Stimulated activated CD4-positive, alpha-beta T cell treated with anti-CD3 and anti-CD28 coated beads, Interleukin-1b, Interleukin-23, amount 100 ng/mL, for 24 hours (primary cell): Measurements from ENCODE around the gene LRRN3.

ENCODE experiments used
- DNase-seq, 4 experiments: peaks; one replicate each; pipeline ENCODE4 v3.0.0-alpha.2; 2020; ENCODE audit warnings: low read depth in 4 of 4, low spot score in 1 of 4

The LRRN3 gene

DNA sequence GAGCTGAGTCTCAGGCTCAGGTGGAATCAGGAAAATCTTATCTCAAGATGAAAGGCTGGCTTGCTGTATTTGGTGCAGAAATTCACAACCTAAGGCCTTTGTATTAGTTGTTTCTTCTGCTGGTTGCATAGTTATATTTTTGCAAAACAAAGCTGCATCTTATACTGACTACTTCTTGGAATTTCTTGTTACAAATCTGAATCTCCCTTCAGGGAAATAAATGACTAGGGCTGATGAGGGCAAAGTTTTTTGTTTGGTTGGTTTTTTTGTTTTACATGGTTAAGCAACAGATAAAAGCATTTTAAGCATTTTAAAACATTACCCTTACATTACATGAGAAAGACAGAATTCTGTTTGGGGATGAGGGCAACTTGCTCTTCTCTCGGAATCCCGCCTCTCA lies 13.9 kb upstream of the LRRN3 start:
- DNase-seq: no peak

DNA sequence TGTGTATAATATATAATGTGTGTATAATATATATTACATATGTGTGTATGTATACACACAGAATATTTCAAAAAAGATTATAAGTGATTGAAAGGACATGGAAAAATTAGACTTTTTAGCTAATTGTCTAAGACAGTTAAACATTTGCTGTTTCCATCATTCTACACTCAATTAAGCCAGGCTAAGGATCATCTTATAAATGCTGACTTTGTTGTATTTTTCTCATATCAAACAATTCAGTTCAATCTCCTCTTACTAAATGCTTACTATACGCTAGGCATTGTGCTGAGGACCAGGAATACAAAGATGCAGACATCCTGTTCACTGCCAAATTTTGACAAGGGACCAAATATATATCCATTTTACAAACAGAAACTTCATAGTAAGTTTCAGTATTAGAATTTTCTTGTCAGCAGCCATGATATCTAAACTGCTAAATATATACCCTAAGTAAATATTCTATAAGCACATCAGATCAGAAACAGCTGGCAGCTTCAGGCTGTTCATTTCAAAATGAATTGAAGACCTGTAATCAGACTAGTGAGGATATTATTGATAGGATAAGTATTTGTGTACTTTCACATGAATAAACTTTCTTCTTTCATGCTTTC lies 10.3 kb upstream of the LRRN3 start:
- DNase-seq: no peak

DNA sequence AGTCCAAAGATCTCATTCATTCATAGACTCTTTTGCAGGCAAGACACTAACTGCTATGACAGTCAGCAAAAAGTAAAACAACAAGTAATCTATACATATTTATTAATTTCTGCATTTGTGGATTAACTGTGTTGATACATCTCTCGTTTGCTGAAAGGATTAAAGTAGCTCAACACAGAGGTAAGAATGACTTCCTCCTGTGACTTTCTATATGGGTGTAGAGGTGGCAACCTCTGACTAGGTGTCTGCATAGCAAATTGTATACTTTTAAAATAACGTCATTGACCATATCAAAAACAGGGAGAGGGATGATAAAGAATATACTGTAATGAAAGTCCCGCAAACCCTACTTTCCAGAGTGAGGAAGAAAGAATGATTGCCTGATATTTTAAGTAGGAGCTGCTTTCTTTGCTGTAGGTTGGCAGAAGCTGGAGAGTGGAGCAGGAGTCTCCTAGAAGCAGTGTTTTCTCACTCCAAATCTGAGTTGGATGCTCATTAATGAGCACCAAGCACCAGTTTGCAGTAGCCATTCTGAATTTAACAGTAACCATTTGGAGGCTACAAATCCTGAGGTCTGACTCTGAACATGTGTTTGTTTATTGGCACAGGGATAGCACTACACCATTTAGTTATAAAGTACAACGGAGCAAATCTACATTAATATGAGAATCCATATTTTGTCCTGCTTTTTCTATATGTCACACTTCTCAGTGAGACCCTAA lies 9.2 kb upstream of the LRRN3 start:
- DNase-seq: no peak

DNA sequence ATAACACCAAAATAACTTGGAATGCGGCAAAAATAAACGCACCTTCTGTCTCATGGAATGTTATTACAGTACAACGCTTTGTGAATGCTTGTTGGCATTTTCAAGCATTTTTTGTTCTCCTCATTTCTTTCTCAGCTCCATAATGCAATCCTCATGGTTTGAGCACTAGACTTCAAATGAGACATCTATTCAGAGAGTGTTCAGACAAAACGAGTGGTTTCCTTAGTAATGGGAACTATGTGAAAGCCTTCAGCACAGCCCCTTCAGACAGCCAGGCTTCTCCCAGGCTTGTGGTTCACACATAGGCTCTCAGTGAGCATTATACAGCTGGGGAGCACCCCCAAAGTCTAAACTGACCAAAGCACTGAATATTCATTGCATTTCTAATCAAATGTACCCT lies 8.6 kb upstream of the LRRN3 start:
- DNase-seq: no peak

DNA sequence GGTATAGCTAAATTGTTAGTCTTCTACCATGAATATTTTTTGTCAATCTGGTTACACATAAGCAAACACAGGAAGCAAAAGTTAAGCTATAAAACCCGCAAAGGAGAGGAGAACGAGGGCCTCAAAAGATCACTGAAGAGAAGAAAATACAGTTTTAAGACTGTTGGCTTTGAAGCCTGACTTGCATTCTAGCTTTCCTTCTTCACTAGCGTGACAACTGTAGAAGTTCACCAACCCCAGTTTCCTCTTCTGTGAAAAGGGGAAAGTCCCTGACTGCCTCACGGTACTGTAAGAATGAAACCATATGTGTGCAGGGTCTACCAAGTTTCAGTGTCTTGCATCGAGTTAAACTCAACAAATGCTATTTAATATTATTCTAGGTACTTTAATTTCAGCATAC lies 7.5 kb upstream of the LRRN3 start:
- DNase-seq: no peak

DNA sequence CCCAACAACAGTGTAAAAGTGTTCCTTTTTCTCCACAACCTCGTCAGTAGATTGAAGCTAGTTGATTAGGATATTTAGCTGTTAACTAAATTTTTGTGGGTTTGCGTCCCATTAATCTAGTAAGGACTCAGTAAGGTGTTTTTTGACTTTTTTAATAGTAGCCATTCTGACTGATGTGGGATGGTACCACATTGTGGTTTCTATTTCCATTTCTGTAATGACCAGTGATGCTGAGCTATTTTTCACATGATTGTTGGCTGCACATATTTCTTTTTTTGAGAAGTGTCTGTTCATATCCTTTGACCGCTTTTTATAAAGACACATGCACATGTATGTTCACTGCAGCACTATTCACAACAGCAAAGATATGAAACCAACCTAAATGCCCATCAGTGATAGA lies 5.6 kb upstream of the LRRN3 start:
- DNase-seq: no peak

DNA sequence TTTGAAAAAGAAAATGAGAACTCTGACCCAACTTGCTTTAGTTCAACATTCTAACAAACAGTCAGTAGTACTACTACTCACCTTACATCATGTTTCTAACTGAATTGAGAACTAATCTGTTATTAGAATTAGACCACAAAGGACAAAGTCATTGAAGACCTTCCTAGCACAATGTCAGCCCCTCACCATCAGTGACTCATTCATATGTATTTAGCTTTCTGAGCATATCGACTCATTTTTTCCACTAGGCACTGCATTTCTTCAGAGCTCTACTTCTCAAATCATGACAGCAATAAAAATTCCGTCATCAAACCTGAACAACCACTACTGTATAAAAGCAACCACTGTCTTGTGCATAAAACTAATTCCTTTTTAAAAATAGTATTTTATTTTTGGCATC lies 4.4 kb upstream of the LRRN3 start:
- no peak for DNase-seq

DNA sequence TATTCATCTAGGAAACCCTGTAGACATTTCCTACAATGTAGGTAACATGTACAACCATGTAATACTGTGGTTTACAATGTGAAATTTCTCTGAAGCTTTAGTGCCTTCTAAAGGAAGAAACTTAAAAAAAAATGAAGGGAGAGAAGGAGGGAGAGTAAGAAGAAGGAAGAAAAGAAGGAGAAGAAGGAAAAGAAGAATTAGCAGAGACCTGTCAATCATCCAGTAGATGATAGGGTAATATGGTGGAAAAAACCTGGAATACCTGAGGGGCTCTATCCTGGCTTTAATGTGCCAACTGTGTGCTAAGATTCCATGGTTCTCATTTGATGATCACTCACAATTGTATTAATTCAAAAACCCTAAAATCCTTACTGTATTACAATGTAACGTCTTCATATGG lies 2.6 kb upstream of the LRRN3 start:
- no peak for DNase-seq

DNA sequence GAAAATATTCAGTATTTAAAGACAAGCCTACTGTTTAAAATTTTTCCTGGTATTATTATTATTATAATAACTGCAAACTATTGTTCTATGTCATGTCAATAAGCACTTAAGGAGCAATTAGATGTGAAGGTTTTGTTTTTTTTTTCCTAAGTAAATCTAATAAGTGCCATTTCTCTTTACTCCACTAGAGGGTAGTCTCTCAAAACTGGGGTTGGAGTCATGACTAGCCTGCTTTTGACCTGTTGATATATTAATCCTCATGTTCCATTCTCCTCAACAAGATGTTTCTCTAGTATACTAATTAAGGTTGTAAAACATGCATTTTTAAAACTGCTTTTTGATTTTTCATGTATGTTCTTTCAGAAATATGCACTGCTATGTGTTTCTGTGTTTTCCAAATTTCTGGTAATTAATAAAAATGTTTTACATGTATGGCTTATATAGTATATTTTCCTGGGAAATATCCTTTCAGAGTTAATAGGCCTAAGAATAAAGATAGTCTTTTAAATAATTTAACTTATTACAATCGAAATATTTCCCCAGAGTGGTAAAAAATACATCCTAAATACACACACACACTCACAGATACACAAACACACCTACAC lies 1.0 kb upstream of the LRRN3 start:
- no peak for DNase-seq

DNA sequence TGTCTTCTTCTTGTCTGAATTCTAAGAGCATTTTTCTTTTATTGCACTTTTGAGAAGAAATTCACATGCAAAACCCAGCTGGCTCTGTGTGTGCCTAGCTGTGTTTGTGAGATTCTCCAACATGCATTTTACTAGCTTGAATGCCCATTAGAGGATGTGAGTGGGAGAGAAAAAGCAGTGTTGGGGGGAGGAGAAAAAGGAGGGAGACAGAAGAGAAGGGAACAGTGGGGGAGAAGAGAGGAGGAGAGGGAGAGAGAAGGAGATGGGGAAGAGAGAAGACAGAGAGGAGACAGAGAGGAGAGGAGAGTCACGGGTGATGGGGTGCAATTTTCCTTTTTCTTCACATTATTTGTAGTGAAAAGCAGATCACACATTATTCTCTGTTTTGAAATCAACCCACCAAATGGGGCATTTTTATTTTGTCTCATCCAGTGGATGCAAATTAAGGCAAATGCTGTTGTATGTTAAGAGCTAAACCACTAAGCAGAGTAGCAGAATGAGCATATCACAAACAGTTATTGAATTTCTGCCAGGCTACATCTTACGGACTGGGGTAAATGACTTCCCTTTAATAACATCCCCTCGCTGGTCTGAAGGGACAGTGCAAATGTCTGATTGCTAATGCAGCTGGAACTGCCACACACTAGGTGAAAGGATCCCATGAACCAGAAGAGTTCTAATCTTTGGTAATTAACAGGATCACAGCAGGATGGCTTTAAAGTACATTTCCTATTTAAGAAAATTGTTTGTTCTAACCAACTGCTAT lies 849 bp downstream of the LRRN3 start:
- no peak for DNase-seq

DNA sequence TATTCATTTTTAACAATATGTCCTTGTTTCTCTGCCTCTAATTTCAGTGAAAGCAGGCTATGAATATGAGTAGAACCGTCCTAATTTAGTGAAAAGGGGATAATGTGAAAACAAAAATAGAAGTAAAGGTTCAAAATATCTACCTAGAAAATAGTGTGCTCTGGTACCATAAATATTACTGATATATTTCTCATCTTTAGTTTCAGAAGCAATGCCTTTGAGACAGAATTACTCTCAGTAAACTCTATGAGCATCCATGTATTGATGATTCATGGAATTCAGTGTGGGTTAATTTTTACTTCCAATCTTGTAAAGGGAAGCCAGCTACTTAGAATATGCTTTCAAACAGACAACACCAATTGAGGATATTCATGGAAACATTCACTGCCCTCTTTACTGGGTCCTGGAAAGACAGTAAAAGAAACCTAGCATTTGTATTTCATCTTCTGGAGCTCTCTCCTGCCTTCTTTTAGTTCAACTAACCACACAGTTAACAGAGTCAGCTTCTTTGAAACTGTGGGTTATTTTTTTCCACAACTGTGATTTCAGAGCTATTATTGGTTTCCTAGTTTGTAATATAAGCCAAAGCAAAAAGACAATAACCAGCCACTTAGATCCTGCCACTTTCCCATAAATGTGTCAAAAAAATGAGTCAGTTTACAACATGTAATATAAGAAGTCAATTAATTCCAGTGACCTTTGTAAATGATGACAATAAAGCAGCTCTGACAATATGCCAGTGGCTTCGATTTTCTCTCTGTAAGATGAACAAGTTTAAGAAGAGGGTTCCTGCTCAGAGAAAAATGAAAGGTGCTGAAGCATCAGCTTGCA lies 1.7 kb downstream of the LRRN3 start:
- DNase-seq: no peak

DNA sequence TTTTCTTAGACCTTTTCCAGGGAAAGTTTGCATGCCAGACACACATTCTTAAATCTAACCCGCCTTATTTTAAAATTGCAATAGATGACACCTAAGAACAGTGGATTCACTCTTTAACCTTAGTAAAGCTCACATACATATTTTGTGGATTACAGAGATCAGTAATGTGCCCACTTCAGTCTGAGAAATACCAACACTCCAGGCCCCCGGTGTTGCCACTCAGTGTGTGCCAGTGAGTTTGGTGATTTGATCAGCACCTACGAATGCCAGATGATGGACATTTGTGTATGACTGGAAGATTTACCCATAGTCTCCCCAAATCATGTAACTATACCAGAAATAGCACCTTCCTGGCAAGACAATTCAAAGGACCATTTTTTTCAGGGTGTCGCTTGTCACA lies 2.6 kb downstream of the LRRN3 start:
- DNase-seq: no peak

DNA sequence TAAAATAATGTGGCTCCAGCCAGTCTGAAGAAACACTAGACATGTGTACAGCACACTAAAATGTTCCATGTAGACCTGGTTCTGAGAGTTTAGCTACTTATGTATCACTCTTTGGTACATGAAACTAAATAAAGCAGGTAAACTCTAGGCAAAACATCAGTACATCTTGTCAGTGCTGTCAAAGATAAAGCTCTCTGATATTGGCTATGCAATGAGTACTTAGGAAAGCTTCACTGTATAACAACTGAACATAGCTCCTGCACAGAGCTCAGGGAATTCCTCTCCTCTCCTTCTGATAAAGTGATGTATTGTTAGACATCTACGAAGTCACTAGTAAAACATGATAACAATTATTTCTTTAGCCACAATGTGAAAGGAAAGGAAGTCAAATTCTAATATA lies 3.5 kb downstream of the LRRN3 start:
- DNase-seq: no peak

DNA sequence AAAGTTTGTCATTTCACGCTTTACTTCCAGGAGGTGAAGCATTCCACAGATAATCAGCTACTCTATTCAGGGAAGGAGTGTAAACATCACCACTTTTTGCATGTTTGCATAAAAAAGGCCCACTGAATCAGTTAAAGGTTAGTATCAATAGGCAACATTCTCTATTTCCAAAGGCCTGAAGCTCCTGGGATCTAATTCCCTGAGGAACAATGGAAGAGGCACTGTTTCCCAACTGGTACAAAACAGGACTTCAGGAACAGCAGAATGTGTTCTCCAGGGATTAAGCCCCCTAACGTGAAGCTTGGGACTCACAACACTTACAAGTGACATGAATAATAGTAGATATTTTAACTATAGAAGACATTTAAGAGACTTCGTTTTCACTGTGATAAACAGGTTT lies 6.1 kb downstream of the LRRN3 start:
- no peak for DNase-seq

DNA sequence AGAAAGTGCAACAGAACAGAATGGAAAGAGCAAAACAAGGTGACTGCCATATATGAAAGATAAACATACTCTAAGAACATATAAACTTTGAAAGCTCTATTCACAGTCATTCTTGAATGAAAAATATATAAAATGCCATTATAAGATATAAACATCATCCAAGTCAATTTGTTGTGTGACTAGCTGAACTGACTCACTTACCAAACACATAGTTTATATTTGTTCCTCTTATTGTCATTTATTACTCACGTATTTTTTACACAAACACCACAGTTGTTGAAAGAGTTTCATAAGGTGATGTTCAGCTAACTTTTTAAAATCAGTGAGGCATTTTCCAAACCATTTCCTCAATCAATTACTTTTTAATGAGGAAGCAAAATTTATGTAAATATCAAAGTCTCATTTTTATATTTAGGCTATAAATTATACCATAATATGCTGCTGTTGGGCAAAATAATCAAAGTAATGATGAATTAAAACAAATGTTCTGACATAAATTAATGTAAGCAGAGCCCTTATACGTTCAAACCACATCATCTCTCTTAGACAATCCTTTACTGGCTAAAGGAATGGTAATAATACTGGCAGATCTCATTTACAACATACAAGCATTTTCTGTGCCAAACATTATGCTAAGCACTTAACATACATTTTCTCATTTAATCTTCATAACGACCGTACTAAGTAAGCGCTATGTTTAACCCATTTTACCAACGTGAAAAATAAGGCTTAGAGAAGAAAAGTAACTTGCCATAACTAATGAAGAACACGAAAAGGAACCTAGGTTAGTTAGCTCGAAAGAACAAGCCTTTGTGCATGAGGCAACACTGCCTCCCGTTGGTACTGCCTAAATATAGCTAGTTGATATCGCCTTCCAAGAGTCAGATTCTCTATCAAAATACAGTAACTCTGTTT lies 7.3 kb downstream of the LRRN3 start:
- peak in 2 of 4 experiments; percentile 20 to 36 for DNase-seq

DNA sequence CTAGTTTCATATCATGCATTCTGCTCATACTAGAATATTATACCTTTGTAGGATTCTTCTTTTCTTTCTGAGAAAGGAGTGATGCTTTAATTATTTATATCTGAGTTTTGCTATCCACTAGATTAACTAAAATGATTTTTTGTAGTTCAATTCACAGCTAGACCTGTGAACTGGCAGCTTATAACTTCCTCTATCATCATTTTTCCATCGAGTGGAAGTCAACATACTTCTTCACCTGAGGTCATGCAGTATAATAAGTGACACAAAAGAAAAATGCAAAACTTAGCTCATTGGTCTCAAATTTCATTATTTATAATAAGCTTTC lies 8.0 kb downstream of the LRRN3 start:
- no peak for DNase-seq

DNA sequence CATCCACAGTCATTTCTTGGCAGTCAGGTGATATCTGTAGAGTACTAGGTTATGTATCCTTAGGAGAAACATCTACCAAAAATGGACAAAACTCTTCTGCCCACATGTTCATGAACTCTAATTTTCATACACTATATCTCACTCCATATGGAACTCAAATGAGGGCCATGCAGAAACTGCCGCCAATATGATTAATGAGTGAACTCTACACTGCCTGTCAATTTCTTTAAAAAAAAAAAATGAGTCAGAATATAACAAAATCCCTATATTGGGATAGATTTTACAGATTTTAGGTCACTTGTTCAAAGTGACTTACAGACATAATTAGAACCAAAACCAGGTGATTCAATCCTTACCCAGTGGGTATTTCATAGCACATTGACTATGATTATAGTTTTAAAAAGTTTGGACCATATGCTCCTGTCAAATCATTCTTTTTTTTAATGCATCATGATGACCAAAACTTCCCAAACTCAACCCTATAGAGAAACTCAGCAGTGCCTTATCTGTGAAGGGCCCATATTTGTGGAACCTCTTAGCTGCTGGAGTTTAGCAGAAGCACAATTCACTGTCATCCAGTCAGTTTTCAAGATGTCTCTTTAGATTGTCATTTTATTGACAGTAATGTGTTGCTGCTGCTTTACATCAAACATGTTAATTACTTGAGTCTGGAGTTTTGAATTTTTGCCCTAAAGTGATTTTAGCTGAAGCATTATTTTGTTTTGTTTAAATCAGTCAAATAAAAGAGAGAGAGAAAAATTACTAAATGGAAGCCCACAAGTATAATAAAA lies 11.1 kb downstream of the LRRN3 start:
- no peak for DNase-seq

DNA sequence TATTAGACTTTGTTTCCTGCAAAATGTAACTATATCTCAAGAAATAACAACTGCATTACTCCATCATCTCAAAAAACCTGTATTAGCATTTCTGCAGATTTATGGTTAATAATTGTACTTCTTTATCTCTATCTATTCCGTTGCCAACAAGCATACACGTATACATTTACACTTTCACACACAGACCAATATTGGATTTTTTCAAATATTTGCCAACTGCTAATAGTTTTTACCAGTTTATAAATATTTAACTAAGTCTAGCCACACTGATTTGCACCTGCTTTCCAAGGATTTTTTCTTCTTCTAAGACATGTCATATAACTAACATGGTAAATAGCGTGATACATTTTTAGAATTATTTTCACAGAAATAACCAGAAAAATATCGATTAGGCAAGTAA lies 12.2 kb downstream of the LRRN3 start:
- DNase-seq: no peak

DNA sequence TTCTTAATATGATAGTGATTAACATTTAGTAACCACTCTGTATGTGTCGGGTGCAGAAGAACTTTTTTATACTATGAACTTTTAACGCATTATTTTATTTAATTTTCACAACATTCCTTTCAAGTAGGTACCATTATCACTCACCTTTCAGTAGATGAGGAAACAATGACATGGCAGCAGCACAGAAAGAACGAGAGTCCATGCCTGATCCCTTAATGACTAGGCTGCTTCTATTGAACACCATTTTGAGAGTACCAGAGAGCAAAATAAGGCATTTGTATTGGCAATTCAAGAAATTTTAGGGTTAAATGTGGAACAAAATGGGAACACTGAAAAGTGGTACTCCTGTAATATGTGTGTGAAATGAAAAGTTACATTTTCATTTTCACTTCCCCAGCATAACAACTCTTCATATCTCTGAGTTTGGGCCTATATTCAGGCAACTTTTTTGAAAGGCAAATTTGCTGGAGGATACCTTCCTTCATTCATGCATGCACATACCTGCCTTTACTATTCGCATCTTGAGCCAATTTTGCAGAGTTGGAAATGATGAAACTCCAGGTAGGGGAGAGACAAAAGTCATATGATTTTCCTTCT lies 12.8 kb downstream of the LRRN3 start:
- DNase-seq: no peak
